Glomerular endothelial cell (primary cell): ENCODE data around the gene RARG. TPM values are rescaled to one million over a fixed set of nuclear protein-coding genes. Genes with fewer than 3 reads are reported as not detected.
"Not testable (repeated sequence)": the region's sequence is repeated elsewhere in the genome, so short reads cannot be mapped to it uniquely, and the experiment has no call there.

Experiments
- DNase-seq: peaks from one replicate; pipeline ENCODE4 v3.0.0-alpha.2; 2011; ENCODE audit warnings: low read depth, low spot score; ENCODE audit errors: extremely low read depth
- total RNA-seq: library from RNA; depleted of rRNA; stranded (reverse); fragments of >200 nt; gene quantifications from 2 replicates; pipeline ENCODE4 v1.2.3, GENCODE V29; 2015

The RARG gene
- total RNA-seq, 1 donor from 2014 or later, result 16.7 TPM

DNA sequence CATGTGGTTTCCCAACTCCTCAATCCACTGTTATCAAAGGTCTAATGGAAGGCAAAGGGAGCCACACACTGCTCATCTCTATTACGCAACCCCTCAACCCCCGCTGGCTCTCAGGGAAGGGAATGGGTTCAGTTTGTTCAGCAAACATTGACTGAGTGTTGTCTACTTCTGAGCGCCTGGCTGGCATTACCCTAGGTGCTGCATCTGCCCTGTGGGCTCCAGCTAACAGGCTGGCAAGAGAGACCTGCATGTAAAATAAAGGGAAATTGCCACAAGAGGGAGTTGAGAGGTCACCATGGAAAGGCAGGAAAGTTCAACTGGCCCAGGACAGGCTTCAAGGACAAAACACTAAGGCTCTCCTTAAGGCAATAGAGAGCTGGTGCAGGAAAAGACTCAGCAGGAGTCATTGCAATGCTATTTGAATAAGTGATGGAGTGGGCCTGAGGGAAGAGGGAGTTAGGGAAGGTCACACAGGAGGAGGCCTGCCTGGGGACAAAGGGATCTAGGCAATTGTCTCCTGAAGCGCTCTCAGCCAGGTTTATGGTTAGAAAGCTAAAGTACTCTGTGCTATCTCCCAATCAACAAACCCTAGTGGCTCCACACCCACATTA is 57.0 kb downstream of the RARG start:
- no peak for DNase-seq

- DNase-seq, result no peak
Observed at GRCh38 chr12:53173085-53173715, 58.8 kb downstream of the RARG start.

- no peak for DNase-seq
Observed at GRCh38 chr12:53172352-53172751, 59.7 kb downstream of the RARG start.

- no peak for DNase-seq
Observed at GRCh38 chr12:53171725-53172329, 60.2 kb downstream of the RARG start.

GRCh38 chr12:53170876-53171724 is 60.9 kb downstream of the RARG start:
- DNase-seq, result no peak

DNA sequence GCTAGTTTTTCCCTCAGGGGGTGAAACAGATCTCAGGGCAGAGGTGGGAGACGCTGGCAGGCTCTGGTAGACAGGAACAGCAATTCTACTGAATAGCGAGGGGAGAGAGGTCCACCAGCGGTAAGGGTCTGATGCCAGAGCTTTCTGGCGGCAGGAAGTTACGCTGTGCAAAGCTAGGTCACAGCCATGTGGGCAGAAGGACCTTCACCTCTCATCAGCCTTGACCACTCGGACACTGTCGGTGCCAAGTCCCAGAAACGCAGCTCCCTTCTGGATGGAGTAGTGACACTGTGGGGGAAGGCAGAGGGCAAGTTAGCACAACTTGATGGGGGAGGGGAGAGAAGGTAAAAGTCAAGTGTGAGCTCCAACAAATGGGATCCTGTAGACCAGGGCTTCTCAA is 61.8 kb downstream of the RARG start:
- no peak for DNase-seq

GRCh38 chr12:53169644-53170043 is 62.4 kb downstream of the RARG start:
- DNase-seq, result no peak

DNA sequence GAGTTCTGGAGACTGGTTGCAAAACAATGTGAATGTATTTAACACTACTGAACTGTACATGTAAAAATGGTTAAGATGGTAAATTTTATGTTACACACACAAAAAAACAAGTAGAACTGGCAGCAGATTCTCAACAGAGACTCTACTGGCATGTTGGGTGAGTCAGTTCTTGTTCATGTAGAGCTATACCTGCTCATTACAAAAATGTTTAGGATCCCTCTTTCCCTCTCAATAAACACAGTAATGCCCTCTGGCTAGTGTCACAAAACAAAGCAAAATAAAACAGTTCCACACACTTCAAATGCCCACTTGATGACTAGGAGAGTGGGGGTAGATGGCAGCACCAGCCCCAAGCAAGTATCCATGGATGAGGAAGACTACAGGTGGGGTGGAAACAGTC is 65.2 kb downstream of the RARG start:
- DNase-seq, result no peak

GRCh38 chr12:53163008-53163407 is 69.0 kb downstream of the RARG start:
- not testable (repeated sequence) for DNase-seq

- DNase-seq, result no peak
Observed at GRCh38 chr12:53161119-53161911, 70.7 kb downstream of the RARG start.

DNA sequence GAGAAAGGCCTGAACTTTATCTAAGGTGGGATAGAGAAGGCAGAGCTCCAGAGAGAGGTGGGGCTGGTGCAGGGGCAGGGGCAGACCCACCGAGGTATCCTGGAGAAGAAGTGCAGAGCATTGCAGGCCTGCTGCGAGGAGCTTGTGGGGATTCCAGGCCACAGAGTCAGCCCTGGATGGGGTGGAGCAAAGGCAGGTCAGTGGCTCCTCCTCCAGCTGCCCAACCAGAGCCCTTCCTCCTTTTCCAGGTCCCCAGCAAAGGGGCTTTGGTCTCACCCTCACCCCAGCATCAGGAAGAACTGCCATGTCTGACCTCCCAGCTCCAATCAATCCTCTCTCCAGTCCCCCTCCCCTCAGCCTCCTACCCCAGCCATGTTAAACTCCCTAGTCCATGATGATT is 71.3 kb downstream of the RARG start:
- DNase-seq, result no peak

Other genes with a start within 250 kb of the RARG start
- 250 and 312 TPM in 2 replicates for gene EIF4B, start 225.8 kb downstream of the RARG start, total RNA-seq
- gene TNS2, start 182.1 kb downstream of the RARG start, total RNA-seq, result 38.5 and 66.7 TPM in 2 replicates
- 27.0 and 32.7 TPM in 2 replicates for gene SPRYD3, start 152.8 kb downstream of the RARG start, total RNA-seq
- gene IGFBP6, start 134.5 kb downstream of the RARG start, total RNA-seq, result 21.5 and 55.3 TPM in 2 replicates
- not detected in 2 replicates for gene SOAT2, start 128.7 kb downstream of the RARG start, total RNA-seq
- gene ZNF740, start 51.5 kb downstream of the RARG start, total RNA-seq, result 9.2 and 10.9 TPM in 2 replicates
- 5.7 and 17.3 TPM in 2 replicates for gene CSAD, start 51.3 kb downstream of the RARG start, total RNA-seq
- not detected in 2 replicates for gene ITGB7, start 25.0 kb downstream of the RARG start, total RNA-seq
- 2.6 and 4.8 TPM in 2 replicates for gene ESPL1, start 36.1 kb upstream of the RARG start, total RNA-seq
- gene PFDN5, start 63.3 kb upstream of the RARG start, total RNA-seq, result 344 and 417 TPM in 2 replicates
- gene MYG1, start 67.5 kb upstream of the RARG start, total RNA-seq, result 41.4 and 55.0 TPM in 2 replicates
- 51.8 and 56.7 TPM in 2 replicates for gene AAAS, start 89.4 kb upstream of the RARG start, total RNA-seq
- gene SP7, start 104.1 kb upstream of the RARG start, total RNA-seq, result not detected in 2 replicates
- gene SP1, start 148.0 kb upstream of the RARG start, total RNA-seq, result 30.1 and 39.0 TPM in 2 replicates
- not detected in 2 replicates for gene AMHR2, start 191.6 kb upstream of the RARG start, total RNA-seq
- 50.5 and 55.0 TPM in 2 replicates for gene PRR13, start 209.5 kb upstream of the RARG start, total RNA-seq
- gene PCBP2, start 219.9 kb upstream of the RARG start, total RNA-seq, result 379 and 520 TPM in 2 replicates